Measurements from ENCODE around the gene NUDT2. TPM values are rescaled to one million over a fixed set of nuclear protein-coding genes. Genes with fewer than 3 reads are reported as not detected.

The NUDT2 gene
- total RNA-seq, 2 donors from 2014 or later, result 17.6 to 25.3 TPM

- DNase-seq (ENCODE audit: low spot score), result no peak
- TF ChIP-seq CTCF (IDR thresholded peaks at IDR 0.05), result no peak
- Histone ChIP-seq H3K4me1 (peaks cover 0 to 1% of the 10 kb centered on the region in 2 donors), H3K27me3 (no peaks in the 10 kb centered on the region), H3K9me3 (no peaks in the 10 kb centered on the region), H3K4me3 (no peak overlapping the region), H3K36me3 (no peaks in the 10 kb centered on the region), H3K27ac (no peak overlapping the region)
These were observed 57.3 kb downstream of the NUDT2 start for GRCh38 chr9:34386656-34387055.

- Histone ChIP-seq H3K9me3 (no peaks in the 10 kb centered on the region), H3K4me1 (no peaks in the 10 kb centered on the region), H3K4me3 (no peak overlapping the region), H3K27me3 (no peaks in the 10 kb centered on the region), H3K27ac (no peak overlapping the region), H3K36me3 (no peaks in the 10 kb centered on the region)
- no peak for TF ChIP-seq CTCF (IDR thresholded peaks at IDR 0.05)
- no peak for DNase-seq (ENCODE audit: low spot score)
These were observed 57.9 kb downstream of the NUDT2 start for GRCh38 chr9:34387239-34387638.

- no peaks in the 10 kb centered on the region for H3K4me1 ChIP-seq
- no peaks in the 10 kb centered on the region for H3K36me3 ChIP-seq
- no peak for DNase-seq (ENCODE audit: low spot score)
- H3K27me3 ChIP-seq, result no peaks in the 10 kb centered on the region
- no peak for TF ChIP-seq CTCF (IDR thresholded peaks at IDR 0.05)
- no peaks in the 10 kb centered on the region for H3K9me3 ChIP-seq
- H3K27ac ChIP-seq, result peak overlapping the region in 1 of 2 donors; percentile 14
- H3K4me3 ChIP-seq, result no peak overlapping the region
These were observed 63.1 kb downstream of the NUDT2 start for GRCh38 chr9:34392511-34392910.

Other genes with a start within 250 kb of the NUDT2 start
- 10 to 100 TPM; 20.4 to 20.6 TPM for gene DCAF12, start 202.9 kb upstream of the NUDT2 start, total RNA-seq
- gene UBAP1, start 150.5 kb upstream of the NUDT2 start, total RNA-seq, result 10 to 100 TPM; 39.4 to 46.4 TPM
- under 1 TPM; 0.43 to 0.52 TPM for gene KIF24, start 301 bp upstream of the NUDT2 start, total RNA-seq
- 1 to 10 TPM; 5.4 to 7.4 TPM for gene MYORG, start 47.3 kb downstream of the NUDT2 start, total RNA-seq
- gene FAM219A, start 129.0 kb downstream of the NUDT2 start, total RNA-seq, result 10 to 100 TPM; 10.5 to 19.9 TPM
- not detected for gene DNAI1, start 129.2 kb downstream of the NUDT2 start, total RNA-seq
- under 1 TPM in 1 of 2 donors, not detected in 1; 0.75 TPM for gene ENHO, start 193.4 kb downstream of the NUDT2 start, total RNA-seq

All from right atrium auricular region (tissue), 2 donors.